MCF 10A (cell line): Measurements from ENCODE around the gene CLEC11A. TPM values are rescaled to one million over a fixed set of nuclear protein-coding genes. Genes with fewer than 3 reads are reported as not detected.

Experiments used
- BruUV-seq: library from RNA; stranded (reverse); fragments of 400-500 nt; replicated peaks from 2 replicates; lab custom pipeline; 2021; lab: Mats Ljungman, UMichigan
- CTCF ChIA-PET: fragments of 300-600 bp; sonication (Branson Sonifier 250); formaldehyde crosslinking; extraction: SDS; loops from one replicate; lab custom pipeline; 2021; ENCODE audit warnings: antibody characterized with exemption, inconsistent platforms; lab: Yijun Ruan, JAX
- POLR2A ChIA-PET: fragments of 300-600, 350-650 bp; sonication (Branson Sonifier 250); formaldehyde crosslinking; extraction: SDS; loops from one replicate; lab custom pipeline; 2020; ENCODE audit warnings: antibody characterized with exemption, inconsistent platforms; lab: Yijun Ruan, JAX
- DNase-seq: peaks from one replicate; pipeline ENCODE4 v3.0.0-alpha.2; 2018; ENCODE audit not compliant: unreplicated experiment
- H3K27ac Mint-ChIP-seq: one replicate; pipeline ENCODE4 v1.8.0; 2022; ENCODE audit warnings: mild to moderate bottlenecking, low read depth, mixed read lengths; ENCODE audit not compliant: unreplicated experiment
- H3K27me3 Mint-ChIP-seq: one replicate; pipeline ENCODE4 v1.8.0; 2022; ENCODE audit warnings: mixed read lengths; ENCODE audit not compliant: insufficient read depth, unreplicated experiment
- H3K36me3 Mint-ChIP-seq: one replicate; pipeline ENCODE4 v1.8.0; 2022; ENCODE audit warnings: mild to moderate bottlenecking, moderate library complexity, mixed read lengths; ENCODE audit not compliant: insufficient read depth, unreplicated experiment
- H3K4me1 Mint-ChIP-seq: one replicate; pipeline ENCODE4 v1.8.0; 2022; ENCODE audit warnings: mixed read lengths; ENCODE audit not compliant: insufficient read depth, unreplicated experiment
- H3K4me3 Mint-ChIP-seq: one replicate; pipeline ENCODE4 v1.8.0; 2022; ENCODE audit warnings: mild to moderate bottlenecking, moderate library complexity, mixed read lengths; ENCODE audit not compliant: unreplicated experiment
- H3K9me3 Mint-ChIP-seq: one replicate; pipeline ENCODE4 v1.8.0; 2022; ENCODE audit warnings: mixed read lengths; ENCODE audit not compliant: unreplicated experiment
- intact Hi-C: fragments of 100-400 bp; cut with micrococcal nuclease; formaldehyde crosslinking; loops from 2 replicates; pipeline ENCODE4 v1.14.1; 2022
- total RNA-seq: library from RNA; stranded (reverse); gene quantifications from 2 replicates; pipeline ENCODE4 v1.2.3, GENCODE V29; 2022
- TF ChIP-seq, protein P1 (sequence below): fragments of 200-600 bp; IDR thresholded peaks from one replicate; pipeline ENCODE4 v1.8.0; 2022; ENCODE audit warnings: antibody characterized with exemption, mild to moderate bottlenecking; ENCODE audit not compliant: unreplicated experiment

Gene CLEC11A
- total RNA-seq, 1 experiment from 2014 or later = 2.4 TPM

- ChIA-PET CTCF (no interaction called here), POLR2A (no interaction called here)
- Mint-ChIP-seq H3K9me3 (no peaks in the 10 kb centered on the region), H3K27ac (no peak overlapping the region), H3K36me3 (no peaks in the 10 kb centered on the region), H3K4me1 (no peaks in the 10 kb centered on the region), H3K27me3 (peaks cover 30% of the 10 kb centered on the region), H3K4me3 (no peak overlapping the region)
- TF ChIP-seq, protein P1, sequence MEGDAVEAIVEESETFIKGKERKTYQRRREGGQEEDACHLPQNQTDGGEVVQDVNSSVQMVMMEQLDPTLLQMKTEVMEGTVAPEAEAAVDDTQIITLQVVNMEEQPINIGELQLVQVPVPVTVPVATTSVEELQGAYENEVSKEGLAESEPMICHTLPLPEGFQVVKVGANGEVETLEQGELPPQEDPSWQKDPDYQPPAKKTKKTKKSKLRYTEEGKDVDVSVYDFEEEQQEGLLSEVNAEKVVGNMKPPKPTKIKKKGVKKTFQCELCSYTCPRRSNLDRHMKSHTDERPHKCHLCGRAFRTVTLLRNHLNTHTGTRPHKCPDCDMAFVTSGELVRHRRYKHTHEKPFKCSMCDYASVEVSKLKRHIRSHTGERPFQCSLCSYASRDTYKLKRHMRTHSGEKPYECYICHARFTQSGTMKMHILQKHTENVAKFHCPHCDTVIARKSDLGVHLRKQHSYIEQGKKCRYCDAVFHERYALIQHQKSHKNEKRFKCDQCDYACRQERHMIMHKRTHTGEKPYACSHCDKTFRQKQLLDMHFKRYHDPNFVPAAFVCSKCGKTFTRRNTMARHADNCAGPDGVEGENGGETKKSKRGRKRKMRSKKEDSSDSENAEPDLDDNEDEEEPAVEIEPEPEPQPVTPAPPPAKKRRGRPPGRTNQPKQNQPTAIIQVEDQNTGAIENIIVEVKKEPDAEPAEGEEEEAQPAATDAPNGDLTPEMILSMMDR = no peak
- intact Hi-C loops = no loop called here
- no peak for DNase-seq
- no TSS peak for BruUV-seq
These were observed 13.2 kb downstream of the CLEC11A start for GRCh38 chr19:50736338-50736737.

GRCh38 chr19:50739132-50739913 lies 16.2 kb downstream of the CLEC11A start:
- H3K27me3 Mint-ChIP-seq = peaks cover 30% of the 10 kb centered on the region
- intact Hi-C loops = no loop called here
- no peaks in the 10 kb centered on the region for H3K9me3 Mint-ChIP-seq
- H3K36me3 Mint-ChIP-seq = no peaks in the 10 kb centered on the region
- CTCF ChIA-PET = no interaction called here
- no peak overlapping the region for H3K27ac Mint-ChIP-seq
- no TSS peak for BruUV-seq
- no peak overlapping the region for H3K4me3 Mint-ChIP-seq
- no peak for DNase-seq
- H3K4me1 Mint-ChIP-seq = no peaks in the 10 kb centered on the region
- POLR2A ChIA-PET = no interaction called here
- TF ChIP-seq, protein P1 = no peak

DNA sequence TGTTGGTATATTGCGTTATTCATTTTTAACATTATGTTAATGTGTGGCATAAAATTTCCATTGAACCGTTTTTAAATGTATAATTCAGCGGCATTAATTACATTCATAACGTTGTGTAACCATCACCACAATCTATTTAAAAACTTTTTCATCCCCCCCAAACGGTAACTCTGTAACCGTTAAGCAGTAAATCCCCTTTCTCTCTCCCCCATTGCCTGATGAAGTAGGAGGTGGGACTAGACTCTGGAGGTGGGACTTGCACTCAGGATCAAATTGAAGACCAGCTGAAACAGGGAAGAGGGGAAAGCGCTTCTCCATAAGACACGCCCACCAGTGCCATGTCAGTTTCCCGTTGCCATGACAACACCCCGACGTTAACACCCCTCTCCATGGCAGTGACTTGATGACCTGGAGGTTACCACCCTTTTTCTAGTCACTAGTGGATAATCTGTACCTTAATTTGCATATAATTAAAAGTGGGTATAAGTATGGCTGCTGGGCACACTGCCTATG lies 16.8 kb downstream of the CLEC11A start:
- intact Hi-C loops = no loop called here
- Mint-ChIP-seq H3K36me3 (no peaks in the 10 kb centered on the region), H3K4me3 (no peak overlapping the region), H3K27ac (no peak overlapping the region), H3K4me1 (no peaks in the 10 kb centered on the region), H3K27me3 (peaks cover 30% of the 10 kb centered on the region), H3K9me3 (no peaks in the 10 kb centered on the region)
- no TSS peak for BruUV-seq
- TF ChIP-seq, protein P1 = no peak
- ChIA-PET CTCF (no interaction called here), POLR2A (no interaction called here)
- DNase-seq = no peak

- no peak for DNase-seq
- H3K27ac Mint-ChIP-seq = no peak overlapping the region
- H3K36me3 Mint-ChIP-seq = no peaks in the 10 kb centered on the region
- BruUV-seq = no TSS peak
- intact Hi-C loops = no loop called here
- TF ChIP-seq, protein P1 = no peak
- no peak overlapping the region for H3K4me3 Mint-ChIP-seq
- ChIA-PET CTCF (no interaction called here), POLR2A (no interaction called here)
- no peaks in the 10 kb centered on the region for H3K9me3 Mint-ChIP-seq
- peaks cover 25% of the 10 kb centered on the region for H3K27me3 Mint-ChIP-seq
- no peaks in the 10 kb centered on the region for H3K4me1 Mint-ChIP-seq
These were observed 18.2 kb downstream of the CLEC11A start for GRCh38 chr19:50741179-50741933.
